DND-41 (cell line): ENCODE measurements around the gene KCNA10.

Source experiments
- ATAC-seq: fragments of 200-7000 bp; cut with Tn5 transposase; 3 replicates; pipeline ENCODE4 v1.9.1; 2021; ENCODE audit warnings: low read depth; ENCODE audit not compliant: insufficient read depth
- DNase-seq: peaks from one replicate; pipeline ENCODE4 v3.0.0-alpha.2; 2020
- H2AFZ ChIP-seq: 2 replicates; pipeline ENCODE4 v1.6.0; 2012; ENCODE audit warnings: low read depth, low read length
- H3K27ac ChIP-seq: 2 replicates; pipeline ENCODE4 v1.5.1; 2012; ENCODE audit warnings: low read length, inconsistent platforms
- H3K27me3 ChIP-seq: fragments of 200-600 bp; sonication (generic); 2 replicates; pipeline ENCODE4 v1.6.0; 2012; ENCODE audit warnings: low read length, mild to moderate bottlenecking, inconsistent platforms; ENCODE audit not compliant: insufficient read depth, poor library complexity
- H3K36me3 ChIP-seq: 2 replicates; pipeline ENCODE4 v1.5.1; 2012; ENCODE audit warnings: low read length, inconsistent platforms; ENCODE audit not compliant: insufficient read depth
- H3K4me1 ChIP-seq: 2 replicates; pipeline ENCODE4 v1.5.1; 2012; ENCODE audit warnings: mild to moderate bottlenecking, low read length; ENCODE audit not compliant: insufficient read depth
- H3K4me2 ChIP-seq: 2 replicates; pipeline ENCODE4 v1.6.0; 2012; ENCODE audit warnings: mild to moderate bottlenecking, moderate library complexity, low read length, inconsistent platforms; ENCODE audit not compliant: insufficient read depth
- H3K4me3 ChIP-seq, 2 experiments: fragments of 200-600 bp in 1 of 2; shearing (Covaris generic) in 1 of 2; 2 replicates each; pipeline ENCODE4 v1.5.1; 2012 to 2016; ENCODE audit warnings: inconsistent platforms in 2 of 2, low read length in 2 of 2, mild to moderate bottlenecking in 2 of 2, low read depth in 1 of 2, moderate library complexity in 1 of 2
- H3K79me2 ChIP-seq: 2 replicates; pipeline ENCODE4 v1.6.0; 2012; ENCODE audit warnings: low read length, inconsistent platforms; ENCODE audit not compliant: insufficient read depth
- H3K9ac ChIP-seq: 2 replicates; pipeline ENCODE4 v1.6.0; 2012; ENCODE audit warnings: low read depth, mild to moderate bottlenecking, inconsistent platforms, low read length, moderate library complexity
- H3K9me3 ChIP-seq: 2 replicates; pipeline ENCODE4 v1.5.1; 2012; ENCODE audit warnings: low read length, moderate library complexity, mild to moderate bottlenecking, inconsistent platforms; ENCODE audit not compliant: insufficient read depth, severe bottlenecking
- H4K20me1 ChIP-seq: 2 replicates; pipeline ENCODE4 v1.6.0; 2012; ENCODE audit warnings: low read length; ENCODE audit not compliant: insufficient read depth
- CTCF ChIP-seq: IDR thresholded peaks from 2 replicates; pipeline ENCODE4 v1.5.1; 2012; ENCODE audit warnings: borderline replicate concordance, low read length, moderate library complexity, mild to moderate bottlenecking; ENCODE audit not compliant: poor library complexity, severe bottlenecking; ENCODE audit errors: extremely low read depth
- EZH2 ChIP-seq: IDR thresholded peaks from 3 replicates; pipeline ENCODE4 v1.6.1; 2012; ENCODE audit warnings: borderline replicate concordance, low read depth, mild to moderate bottlenecking, moderate library complexity, low read length, inconsistent platforms; ENCODE audit not compliant: severe bottlenecking

KCNA10 gene

GRCh38 chr1:110541906-110542395, 23.0 kb upstream of the KCNA10 start:
- no peak overlapping the region for H3K4me3 ChIP-seq
- no peaks in the 10 kb centered on the region for H3K4me1 ChIP-seq
- no peak overlapping the region for H3K27ac ChIP-seq
- H3K36me3 ChIP-seq, result no peaks in the 10 kb centered on the region
- peaks cover 2% of the 10 kb centered on the region for H3K27me3 ChIP-seq
- H3K79me2 ChIP-seq, result no peaks in the 10 kb centered on the region
- TF ChIP-seq EZH2, result no peak
- no peak for TF ChIP-seq CTCF
- no peaks in the 10 kb centered on the region for H4K20me1 ChIP-seq
- no peaks in the 10 kb centered on the region for H3K9me3 ChIP-seq
- no peak overlapping the region for H2AFZ ChIP-seq
- no peak for ATAC-seq
- DNase-seq, result no peak
- no peak overlapping the region for H3K4me2 ChIP-seq
- H3K9ac ChIP-seq, result no peak overlapping the region

GRCh38 chr1:110540891-110541685, 22.1 kb upstream of the KCNA10 start:
- Histone ChIP-seq H3K9ac (no peak overlapping the region), H2AFZ (no peak overlapping the region), H4K20me1 (no peaks in the 10 kb centered on the region), H3K4me3 (no peak overlapping the region), H3K4me2 (no peak overlapping the region), H3K27me3 (no peaks in the 10 kb centered on the region), H3K27ac (no peak overlapping the region), H3K9me3 (no peaks in the 10 kb centered on the region), H3K36me3 (no peaks in the 10 kb centered on the region), H3K4me1 (no peaks in the 10 kb centered on the region), H3K79me2 (no peaks in the 10 kb centered on the region)
- DNase-seq, result no peak
- no peak for ATAC-seq
- TF ChIP-seq CTCF, result no peak
- TF ChIP-seq EZH2, result no peak

- Histone ChIP-seq H3K9ac (no peak overlapping the region), H3K27me3 (peaks cover 8% of the 10 kb centered on the region), H3K4me1 (no peaks in the 10 kb centered on the region), H3K9me3 (no peaks in the 10 kb centered on the region), H4K20me1 (peaks cover 4% of the 10 kb centered on the region; the same call in 1 of the 2 replicates), H3K4me3 (no peak overlapping the region), H3K27ac (no peak overlapping the region), H3K79me2 (no peaks in the 10 kb centered on the region), H3K36me3 (no peaks in the 10 kb centered on the region), H2AFZ (no peak overlapping the region), H3K4me2 (no peak overlapping the region)
- DNase-seq, result no peak
- TF ChIP-seq EZH2 (no peak), CTCF (no peak)
- no peak for ATAC-seq
These were observed 19.9 kb upstream of the KCNA10 start for GRCh38 chr1:110538921-110539320.
